NCI-H1105 (cell line): ENCODE data around the gene DPYSL3.

Source experiments
- DNase-seq: peaks from one replicate; lab custom pipeline; 2025; lab: John Stamatoyannopoulos, UW

DPYSL3 gene

DNA sequence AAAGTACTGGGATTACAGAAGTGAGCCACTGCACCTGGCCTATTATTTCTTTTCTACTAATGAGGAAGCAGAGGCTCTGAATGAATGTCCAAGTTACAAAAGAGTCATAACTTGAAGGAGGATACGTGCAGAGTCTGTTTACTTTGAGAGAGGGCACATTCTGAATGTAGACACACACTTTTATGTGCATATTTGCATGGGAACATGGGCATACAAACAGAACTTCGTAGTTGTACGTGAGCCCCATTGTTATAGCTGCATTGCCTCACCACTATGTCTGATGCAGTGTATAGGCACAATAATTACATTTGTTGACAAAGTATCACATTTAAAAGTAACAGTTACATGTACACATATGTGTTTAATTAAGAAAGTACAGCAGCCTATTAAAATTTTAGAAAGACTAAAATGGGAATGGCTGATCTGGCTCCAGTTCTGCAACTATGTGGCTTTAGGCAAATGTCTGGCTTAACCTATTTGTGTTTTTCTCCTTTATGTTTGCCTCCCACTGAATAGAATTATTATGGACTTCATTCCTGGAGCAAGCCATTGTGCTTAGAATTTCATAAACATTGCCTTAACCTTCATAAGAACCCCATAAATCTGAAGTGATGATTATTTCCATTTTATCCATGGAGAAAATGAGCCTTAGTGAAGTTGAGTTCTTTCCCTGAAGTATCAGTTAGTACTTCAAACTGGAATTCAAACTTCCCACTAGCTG, 3.0 kb upstream of the DPYSL3 start:
- DNase-seq, result no peak

DNA sequence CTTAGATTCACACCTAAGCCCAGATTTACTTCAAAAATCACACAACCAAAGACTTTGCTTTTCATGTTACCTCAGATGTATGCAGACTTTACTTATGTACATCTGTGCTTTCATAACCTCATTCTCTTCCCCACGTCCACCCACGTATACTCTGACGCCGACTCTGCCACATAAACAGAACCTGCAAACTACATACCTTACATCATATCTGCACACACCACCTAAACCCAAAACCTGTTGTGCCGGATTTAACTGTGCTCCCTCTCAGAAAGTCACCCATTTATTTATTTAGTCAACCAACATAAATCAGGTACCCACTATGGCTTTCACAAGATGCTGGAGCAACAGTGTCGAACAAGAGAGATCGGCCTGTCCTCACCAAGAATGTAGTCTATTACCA, 1.0 kb upstream of the DPYSL3 start:
- DNase-seq, result no peak

DNA sequence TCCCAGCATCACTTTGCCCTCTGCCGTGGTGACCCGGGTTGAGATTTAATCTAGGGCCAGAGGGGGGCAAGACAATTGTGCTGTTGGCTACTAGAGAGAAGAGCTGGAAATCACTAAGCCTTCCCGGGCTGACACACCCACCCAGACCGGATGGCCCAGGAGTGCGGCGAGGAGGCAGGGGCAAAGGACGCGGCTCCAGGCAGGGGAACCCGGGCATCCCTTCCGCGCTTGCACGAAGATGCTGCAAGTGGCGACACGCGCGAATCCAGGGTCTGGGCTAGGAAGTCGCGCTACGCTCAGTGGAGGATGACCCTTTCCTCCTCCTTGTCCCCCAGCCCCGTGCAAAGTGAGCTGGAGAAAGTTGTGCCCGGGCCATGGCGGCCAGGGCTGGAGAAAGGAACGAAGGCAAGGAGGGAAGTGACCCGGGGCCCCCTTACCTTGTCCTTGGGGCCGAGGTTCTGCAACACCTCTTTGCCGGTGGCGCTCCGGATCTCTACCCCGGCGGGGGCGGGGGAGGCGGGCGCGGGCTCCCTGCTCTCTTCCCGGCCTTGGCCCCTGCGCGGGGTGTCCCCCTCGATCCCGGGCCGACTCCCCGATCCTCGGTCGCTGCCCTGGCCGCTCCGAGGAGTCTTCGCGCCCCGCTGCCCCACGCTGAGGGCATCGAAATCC, 693 bp downstream of the DPYSL3 start:
- DNase-seq, result no peak

DNA sequence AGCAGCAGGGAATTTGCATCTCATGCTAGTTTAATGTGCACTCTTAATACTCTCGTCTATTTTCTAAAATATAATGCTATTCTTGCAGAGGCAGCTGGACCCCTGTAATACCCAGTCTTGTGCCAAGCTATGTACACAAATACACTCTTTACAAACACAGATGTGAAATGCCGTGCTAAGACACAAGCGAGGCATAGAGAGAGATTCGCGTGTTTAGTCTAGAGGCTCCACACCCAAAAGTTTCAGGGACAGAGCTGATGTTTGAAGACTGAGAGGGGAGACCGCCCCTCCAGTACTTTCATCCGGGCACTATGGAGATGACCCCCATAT, 1.2 kb downstream of the DPYSL3 start:
- no peak for DNase-seq

DNA sequence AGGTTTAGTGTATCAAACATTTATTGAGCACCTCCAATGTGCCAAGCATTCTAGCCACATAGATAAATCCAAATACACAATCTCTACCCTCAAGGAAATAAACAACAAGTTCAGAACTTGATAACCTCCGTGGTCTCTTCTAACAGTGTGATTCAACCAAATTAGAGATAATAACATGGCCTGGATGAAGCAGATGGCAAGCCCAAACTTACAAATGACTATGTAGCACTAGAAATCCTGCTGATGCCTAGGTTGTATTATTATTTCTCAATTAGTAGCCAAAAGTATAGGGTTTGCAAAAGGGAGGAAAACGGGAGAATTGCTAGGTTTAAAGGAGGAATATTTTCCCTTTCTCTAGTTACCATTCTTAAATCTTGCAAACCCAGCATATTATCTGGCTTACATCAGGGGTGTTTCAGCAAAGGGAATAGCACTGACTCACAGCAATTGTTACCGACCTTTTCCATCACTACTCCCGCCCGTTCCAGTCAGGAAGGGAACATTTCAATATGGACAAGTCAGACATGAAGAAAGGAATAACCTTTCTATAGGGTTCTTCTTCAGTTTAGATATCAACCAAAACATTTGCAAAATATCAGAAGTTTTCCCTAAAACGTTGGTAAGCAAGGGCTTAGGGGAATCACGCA, 2.3 kb downstream of the DPYSL3 start:
- no peak for DNase-seq

DNA sequence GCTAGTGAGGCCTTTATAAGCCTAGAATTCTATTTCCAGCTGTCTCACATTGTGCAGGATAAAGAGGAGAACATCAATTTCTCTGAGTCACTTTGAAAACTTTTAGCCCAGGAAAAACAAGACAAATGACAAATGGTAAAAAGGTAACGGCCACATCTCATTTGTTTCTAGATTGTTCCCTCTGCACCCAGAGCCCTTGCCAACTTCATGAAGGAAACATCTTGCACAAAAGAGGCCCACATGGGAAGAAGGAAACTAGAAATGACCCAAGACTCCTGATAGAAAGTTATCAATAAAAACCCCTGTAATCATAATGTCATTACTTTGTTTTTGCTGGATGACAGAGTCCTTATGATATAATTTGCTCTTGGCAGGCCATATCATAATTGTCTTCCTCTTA, 5.3 kb downstream of the DPYSL3 start:
- no peak for DNase-seq

DNA sequence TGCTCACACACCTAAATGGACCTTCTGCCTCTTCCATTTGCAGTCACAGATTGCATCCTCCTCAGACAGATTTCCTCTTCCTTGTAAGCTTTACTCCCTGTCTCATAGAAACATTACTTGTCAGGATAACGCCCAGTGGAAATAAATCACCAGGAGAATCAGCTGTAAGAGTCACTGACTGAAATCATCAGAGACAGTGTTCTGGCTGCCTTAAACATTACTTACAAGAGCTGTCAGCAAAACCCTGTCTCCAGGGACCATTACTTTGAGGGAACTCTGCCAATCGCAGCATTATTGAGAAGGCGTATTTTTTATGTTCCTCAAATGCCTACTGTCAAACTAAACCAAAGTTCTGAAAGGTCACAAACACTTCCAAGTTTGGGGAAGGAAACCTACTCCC, 5.9 kb downstream of the DPYSL3 start:
- no peak for DNase-seq

DNA sequence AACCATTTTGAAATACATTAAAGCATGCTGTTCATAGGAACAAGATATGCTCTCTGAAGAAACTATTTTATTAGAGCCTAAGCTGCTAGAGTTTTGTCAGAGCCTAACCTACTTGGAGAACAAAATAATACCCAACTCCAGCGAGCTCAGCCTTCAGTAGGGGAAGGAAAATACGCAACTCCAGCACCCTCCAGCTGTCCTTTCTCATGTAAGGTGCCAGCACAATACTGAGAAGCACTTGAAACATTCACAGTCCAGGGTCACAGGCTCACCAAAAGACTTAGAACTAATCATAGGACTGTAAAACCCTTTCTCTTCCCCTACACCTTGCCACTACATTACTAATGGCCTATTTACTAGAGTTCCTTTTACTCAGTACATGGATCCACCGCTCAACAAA, 18.9 kb downstream of the DPYSL3 start:
- no peak for DNase-seq

DNA sequence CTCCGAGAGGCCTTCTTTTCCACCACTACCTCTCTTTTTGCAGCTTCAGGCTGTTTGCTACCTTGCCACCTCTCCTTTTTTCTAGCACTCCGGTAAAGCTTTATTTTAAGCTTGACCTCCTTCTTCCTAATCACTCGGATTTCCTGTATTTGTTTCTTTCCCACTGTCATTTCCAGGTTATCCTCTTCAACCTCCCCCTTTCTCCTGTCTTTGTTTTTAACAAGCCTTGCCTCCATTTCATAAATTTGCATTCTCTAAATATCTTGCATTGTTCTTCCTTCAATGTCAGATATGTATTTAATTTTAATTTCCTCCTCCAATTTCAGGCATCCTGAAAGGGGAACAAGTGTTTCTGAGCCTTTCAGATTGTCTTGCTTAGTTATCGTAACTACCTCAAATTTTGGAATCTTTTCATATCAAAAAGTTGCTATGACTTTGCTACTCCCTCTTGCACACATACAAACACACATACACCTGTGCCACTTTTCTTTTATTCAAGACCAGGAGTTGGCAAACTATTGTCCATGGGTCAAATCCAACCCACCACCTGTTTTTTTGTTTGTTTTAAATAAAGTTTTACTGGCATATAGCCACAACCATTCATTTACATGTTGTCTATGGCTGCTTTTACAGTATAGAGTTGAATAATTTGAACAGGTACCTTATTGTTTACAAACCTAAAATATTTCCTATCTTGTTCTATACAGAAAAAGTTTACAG, 22.7 kb downstream of the DPYSL3 start:
- DNase-seq, result no peak

DNA sequence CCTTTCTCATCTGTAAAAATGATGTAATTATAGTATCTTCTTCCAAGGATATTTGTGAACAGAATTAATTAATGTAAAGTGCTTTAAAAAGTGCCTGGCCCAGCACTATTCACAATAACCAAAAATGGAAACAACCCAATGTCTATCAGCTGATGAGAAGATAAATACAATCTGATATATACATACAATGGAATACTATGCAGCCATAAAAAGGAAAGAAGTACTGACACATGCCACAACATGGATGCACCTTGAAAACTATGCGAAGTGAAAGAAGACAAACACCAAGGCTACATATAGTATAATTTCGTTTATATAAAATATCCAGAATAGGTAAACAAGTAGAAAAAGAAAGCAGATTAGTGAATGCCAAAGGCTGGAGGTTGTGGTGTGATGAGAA, 24.1 kb downstream of the DPYSL3 start:
- DNase-seq, result no peak

DNA sequence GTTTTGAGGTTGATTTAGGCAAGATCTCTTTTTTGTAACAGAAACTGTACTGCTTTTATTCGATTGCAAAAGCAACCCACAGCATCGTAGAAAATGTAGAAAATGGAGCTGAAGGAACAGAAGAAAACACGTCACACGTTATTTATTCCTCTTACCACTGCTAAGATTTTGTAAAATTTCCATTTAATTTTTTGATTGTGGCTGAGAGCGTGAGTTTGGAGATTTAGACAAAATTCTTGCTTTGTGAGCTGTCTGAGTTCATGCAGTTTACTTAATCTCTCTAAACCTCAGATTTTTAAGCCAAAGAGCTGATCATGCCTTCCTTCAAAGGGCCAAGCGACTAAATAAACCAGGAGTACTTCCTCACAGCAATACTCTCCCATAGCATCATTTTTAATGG, 24.8 kb downstream of the DPYSL3 start:
- no peak for DNase-seq

DNA sequence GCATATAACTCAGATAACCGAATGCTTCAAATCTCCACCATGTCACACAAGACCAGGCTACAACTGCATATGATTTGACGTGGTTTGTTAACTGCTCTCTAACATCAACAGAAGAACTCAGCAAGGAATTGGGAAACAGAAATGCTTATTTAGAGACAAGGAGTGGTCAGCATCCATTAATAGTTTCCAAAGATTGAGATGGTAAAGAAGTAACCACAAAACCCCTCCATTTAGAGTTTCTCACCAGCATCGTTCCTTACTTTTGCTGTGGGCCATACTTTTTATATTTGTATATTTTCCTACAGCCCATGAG, 25.2 kb downstream of the DPYSL3 start:
- DNase-seq, result no peak

DNA sequence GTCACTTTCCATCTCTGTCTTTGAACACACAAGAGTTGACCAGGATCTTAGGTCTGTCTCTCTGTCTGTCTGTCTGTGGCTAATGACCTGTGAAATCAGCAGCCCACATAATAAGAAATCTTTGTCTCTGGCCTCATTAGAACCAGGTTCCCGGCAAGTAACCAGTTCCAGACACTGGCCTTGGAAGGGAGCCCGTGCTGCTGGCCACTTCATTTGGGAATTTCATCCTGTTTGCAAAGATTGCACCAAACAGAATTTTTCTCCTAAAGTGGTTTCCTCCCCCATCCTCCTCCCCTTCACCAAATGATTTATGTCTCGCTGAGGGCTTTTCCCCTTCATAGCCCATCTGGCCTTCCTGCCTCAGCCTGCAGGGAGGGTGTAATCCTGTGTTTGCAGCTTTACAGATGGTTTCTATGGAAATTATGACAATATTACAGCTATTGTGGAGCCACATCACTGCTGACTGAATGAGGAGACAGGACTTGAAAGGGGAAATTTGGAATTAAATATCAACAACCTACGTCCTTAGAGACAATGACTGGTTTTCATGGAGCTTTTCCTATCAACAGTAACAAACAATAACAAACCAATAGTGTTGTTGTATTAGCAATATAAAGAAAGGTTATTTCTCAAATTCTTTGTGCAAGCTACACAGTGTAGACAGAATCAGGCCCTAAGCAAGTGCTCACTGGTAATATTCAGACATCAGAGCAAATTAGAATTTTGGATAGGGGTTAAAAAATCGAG, 25.7 kb downstream of the DPYSL3 start:
- DNase-seq, result peak; percentile 71

DNA sequence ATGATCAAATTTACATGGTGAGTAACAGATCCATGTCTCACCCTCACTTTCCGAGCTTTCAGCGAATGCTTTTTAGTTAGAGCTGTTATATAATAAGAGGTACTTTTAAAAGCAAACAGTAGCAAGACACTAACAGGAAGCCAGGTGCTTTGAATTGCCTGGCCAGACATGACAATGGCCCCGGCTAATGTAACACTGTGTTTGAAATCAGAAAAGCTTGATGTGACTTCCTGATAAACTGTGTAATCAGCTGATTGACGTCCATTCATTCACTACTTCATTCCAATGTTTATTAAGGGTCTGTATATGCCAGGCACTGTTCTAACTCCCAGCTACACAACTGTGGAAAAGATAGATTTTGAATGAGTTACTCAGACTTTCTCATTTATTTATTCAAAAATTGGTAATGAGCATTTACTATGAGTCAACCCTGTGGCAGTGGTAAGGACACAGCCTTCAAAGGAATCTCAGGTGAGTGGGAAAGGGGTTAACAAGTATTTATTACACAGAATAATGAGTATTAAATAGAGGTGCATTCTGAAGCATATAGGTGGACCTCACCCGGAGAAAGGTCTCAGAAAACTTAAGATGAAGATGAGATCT, 26.6 kb downstream of the DPYSL3 start:
- peak; percentile 63 for DNase-seq

DNA sequence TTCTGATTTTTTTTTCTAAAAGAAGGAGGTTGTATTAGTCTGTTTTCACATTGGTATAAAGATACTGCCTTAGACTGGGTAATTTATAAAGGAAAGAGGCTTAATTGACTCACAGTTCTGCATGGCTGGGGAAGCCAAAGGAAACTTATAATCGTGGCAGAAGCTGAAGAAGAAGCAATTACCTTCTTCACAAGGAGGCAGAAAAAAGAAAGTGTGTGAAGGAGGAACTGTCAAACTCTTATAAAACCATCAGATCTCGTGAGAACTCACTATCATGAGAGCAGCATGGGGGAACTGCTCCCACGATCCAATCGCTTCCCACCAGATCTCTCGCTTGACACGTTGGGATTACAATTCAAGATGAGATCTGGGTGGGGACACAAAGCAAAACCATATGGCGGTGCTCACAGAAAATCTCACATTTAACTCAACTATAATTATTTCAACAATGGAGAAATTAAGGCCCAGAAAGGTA, 27.1 kb downstream of the DPYSL3 start:
- no peak for DNase-seq

DNA sequence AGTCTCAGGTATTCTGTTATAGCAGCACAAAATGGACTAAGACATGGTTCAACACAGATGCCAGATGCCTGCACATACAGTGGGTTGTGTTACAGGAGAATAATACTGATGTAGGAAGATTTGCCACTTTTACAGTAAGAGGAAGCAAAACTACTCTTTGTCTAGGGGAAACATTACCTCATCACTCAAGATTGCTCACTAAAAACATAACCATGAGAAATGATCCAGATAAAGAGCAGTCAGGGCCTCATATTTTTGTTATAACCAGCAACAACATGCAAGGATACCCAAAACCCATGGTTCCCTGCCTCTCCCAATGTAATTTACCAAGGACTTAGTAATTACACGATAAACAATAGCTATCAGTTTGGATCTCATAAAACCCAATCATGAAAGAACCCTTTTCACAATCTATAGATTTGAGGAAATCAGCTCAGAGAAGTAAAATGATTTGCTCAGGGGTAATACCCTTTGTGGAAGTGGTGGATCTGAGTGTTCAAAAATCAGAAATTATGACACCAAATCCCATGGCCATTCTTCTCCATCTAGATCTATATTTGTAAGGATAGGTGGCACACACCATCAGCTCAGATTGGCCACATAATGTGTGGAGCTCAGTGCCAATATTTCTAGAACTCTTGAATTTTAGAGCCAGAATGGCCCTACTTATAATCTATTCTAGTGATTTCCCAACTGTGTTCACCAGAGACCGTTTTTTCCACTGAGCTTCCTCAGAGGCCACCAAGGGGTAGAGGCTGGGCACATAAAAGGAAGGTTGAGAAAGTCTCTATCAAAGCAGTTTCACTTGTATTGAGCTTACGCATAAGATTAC, 27.8 kb downstream of the DPYSL3 start:
- DNase-seq, result no peak

DNA sequence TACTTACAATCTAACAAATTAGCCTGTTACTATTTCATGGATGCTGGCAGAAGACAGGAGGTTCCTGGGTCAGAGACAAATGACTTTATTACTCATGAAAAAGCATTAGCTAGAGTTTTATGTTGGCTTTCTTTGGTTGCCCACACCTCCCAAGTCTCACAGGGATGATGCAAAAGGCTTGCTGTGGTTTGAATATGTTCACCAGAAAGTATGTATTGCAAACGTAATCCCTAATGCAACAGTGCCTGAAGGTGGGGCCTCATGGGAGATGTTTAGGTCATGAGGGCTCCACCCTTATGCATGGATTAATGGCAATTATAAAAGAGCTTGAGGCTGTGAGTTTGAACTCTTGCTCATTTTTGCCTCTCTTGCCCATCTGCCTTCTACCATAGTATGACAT, 28.5 kb downstream of the DPYSL3 start:
- DNase-seq, result no peak

DNA sequence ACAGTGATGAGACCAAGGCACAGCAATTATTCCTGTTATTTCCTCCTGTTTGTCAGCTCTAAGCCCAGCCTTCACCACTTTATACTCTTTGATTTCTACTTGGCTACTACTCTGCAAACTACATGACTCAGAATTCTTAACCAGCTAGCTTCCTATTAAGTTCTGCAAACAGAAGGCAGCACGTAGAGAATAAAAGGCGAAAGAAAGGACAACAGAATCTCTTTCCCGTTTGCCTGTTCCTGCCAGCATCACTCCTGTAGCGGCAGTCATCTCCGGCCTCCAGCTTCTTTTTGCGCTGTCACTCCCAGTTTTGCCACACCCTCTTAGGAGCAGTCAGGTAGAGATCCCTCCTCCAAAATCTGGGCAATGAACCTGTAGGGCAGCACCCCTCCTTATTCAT, 29.9 kb downstream of the DPYSL3 start:
- DNase-seq, result no peak

DNA sequence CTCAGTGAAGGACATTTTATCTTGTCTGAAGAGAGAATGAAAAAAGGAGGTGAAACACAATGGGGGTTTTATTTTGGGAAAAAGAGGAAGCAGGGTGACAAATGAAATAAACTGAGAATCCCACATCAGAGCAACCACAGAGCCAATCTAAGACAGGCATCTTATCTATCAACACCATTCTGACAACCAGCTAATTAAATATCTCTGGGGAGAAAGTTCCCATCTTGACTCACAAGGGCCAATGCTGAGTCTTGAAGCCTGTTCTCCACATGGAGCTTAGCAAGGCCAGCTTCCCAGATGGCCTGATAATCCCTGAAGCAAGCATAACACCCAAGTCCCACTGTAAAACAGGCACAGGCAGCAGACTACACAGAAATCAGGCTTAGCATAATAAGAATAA, 30.4 kb downstream of the DPYSL3 start:
- DNase-seq, result no peak

DNA sequence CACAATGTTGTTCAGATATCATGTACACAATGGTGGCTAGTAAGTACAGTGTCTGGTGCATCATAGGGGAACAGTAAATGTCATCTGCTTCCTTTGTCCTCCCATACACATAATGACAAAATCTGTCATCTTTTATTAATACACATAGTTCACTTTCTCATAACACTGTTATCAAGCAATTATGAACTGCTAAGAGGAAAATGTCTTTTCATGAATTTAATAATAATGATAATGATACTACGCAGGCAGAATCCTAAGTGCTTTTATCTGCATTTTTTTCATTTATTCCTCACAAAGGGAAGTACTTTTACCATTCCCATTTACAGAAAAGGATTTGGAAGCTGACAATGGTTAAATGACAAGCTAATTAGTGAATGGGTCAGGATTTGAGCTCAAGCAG, 35.7 kb downstream of the DPYSL3 start:
- no peak for DNase-seq
